HepG2 (cell line): ENCODE data around the gene ALG8. TPM values are rescaled to one million over a fixed set of nuclear protein-coding genes. Genes with fewer than 3 reads are reported as not detected.
"Not testable (repeated sequence)": the region's sequence is repeated elsewhere in the genome, so short reads cannot be mapped to it uniquely, and the experiment has no call there.

Experiments
- ATF2 ChIP-seq: sonication (generic); formaldehyde crosslinking; IDR thresholded peaks from 2 replicates; pipeline ENCODE4 v1.4.0; 2020; ENCODE audit warnings: missing genetic modification reagents
- CREB1 ChIP-seq, 2 experiments: fragments of 450-650 bp in 1 of 2; IDR thresholded peaks; 2 replicates each; pipeline ENCODE4 v1.6.1; 2016 to 2017; ENCODE audit warnings: control low read depth in 1 of 2, mild to moderate bottlenecking in 1 of 2, missing compliant biosample characterization in 1 of 2, missing genetic modification characterization in 1 of 2
- EP300 ChIP-seq, 3 experiments: sonication (generic) in 1 of 3; formaldehyde crosslinking in 1 of 3; IDR thresholded peaks; 2 replicates each; pipeline versions ENCODE4 v1.5.1 to v1.6.1; 2011 to 2020; ENCODE audit warnings: low read depth in 2 of 3, low read length in 2 of 3, borderline replicate concordance in 1 of 3, improper control_type of control experiment in 1 of 3, mild to moderate bottlenecking in 1 of 3, missing genetic modification reagents in 1 of 3, moderate library complexity in 1 of 3
- MLX ChIP-seq: IDR thresholded peaks from 2 replicates; pipeline ENCODE4 v1.6.1; 2016
- POGZ ChIP-seq: sonication (generic); formaldehyde crosslinking; IDR thresholded peaks from 2 replicates; pipeline ENCODE4 v1.4.0; 2020; ENCODE audit warnings: mild to moderate bottlenecking, missing genetic modification reagents
- POLR2A ChIP-seq, 2 experiments: IDR thresholded peaks; 2 replicates each; pipeline ENCODE4 v1.6.1; 2011; ENCODE audit warnings: low read depth in 2 of 2, low read length in 2 of 2, mild to moderate bottlenecking in 1 of 2, moderate library complexity in 1 of 2; ENCODE audit not compliant: insufficient read depth in 1 of 2
- RXRB ChIP-seq: IDR thresholded peaks from 2 replicates; pipeline ENCODE4 v1.6.1; 2016; ENCODE audit warnings: borderline replicate concordance, missing genetic modification reagents, missing compliant biosample characterization
- SALL1 ChIP-seq: sonication (generic); formaldehyde crosslinking; IDR thresholded peaks from 2 replicates; pipeline ENCODE4 v1.8.0; 2022; ENCODE audit warnings: mild to moderate bottlenecking, missing genetic modification reagents
- SIX1 ChIP-seq: sonication (generic); formaldehyde crosslinking; IDR thresholded peaks from 2 replicates; pipeline ENCODE4 v1.4.0; 2020; ENCODE audit warnings: missing genetic modification reagents, borderline replicate concordance
- TAF1 ChIP-seq: sonication (generic); formaldehyde crosslinking; IDR thresholded peaks from 2 replicates; pipeline ENCODE4 v1.4.0; 2020; ENCODE audit warnings: missing genetic modification reagents
- TOPORS ChIP-seq: sonication (generic); formaldehyde crosslinking; IDR thresholded peaks from 2 replicates; pipeline ENCODE4 v1.8.0; 2023; ENCODE audit warnings: mild to moderate bottlenecking, missing genetic modification reagents
- ZNF460 ChIP-seq: sonication (generic); formaldehyde crosslinking; IDR thresholded peaks from 2 replicates; pipeline ENCODE4 v1.5.1; 2020; ENCODE audit warnings: missing genetic modification reagents, mild to moderate bottlenecking, borderline replicate concordance
- ZNF614 ChIP-seq: IDR thresholded peaks from 2 replicates; pipeline ENCODE4 v1.6.1; 2018; ENCODE audit warnings: missing biosample characterization, missing genetic modification reagents, inconsistent platforms, borderline replicate concordance
- ZSCAN31 ChIP-seq: sonication (generic); formaldehyde crosslinking; IDR thresholded peaks from 2 replicates; pipeline ENCODE4 v1.5.0; 2020; ENCODE audit warnings: low read depth, mild to moderate bottlenecking, missing genetic modification reagents
- polyA plus RNA-seq, 8 experiments: library from polyadenylated mRNA; depleted of rRNA in 3 of 8; stranded (reverse) in 7 of 8; unstranded in 1 of 8; fragments of >200 nt; fragmentation: Illumina TruSeq in 4 of 8; extraction: Trizol in 4 of 8; gene quantifications; 2 replicates each; pipeline versions ENCODE4 v1.2.1 to v1.2.3, GENCODE V29; 2011 to 2016; ENCODE audit warnings: low read depth in 4 of 8, missing spikeins in 1 of 8, mixed read lengths in 1 of 8; ENCODE audit not compliant: insufficient read depth in 1 of 8
- total RNA-seq, 5 experiments: library from RNA; depleted of rRNA; stranded (reverse); fragments of >200 nt; fragmentation: Illumina TruSeq; extraction: Trizol; gene quantifications; 2 replicates each; pipeline ENCODE4 v1.2.3, GENCODE V29; 2016; ENCODE audit warnings: low read depth in 1 of 5
- TF ChIP-seq, protein P1 (sequence below): sonication (generic); IDR thresholded peaks from 2 replicates; pipeline ENCODE4 v1.6.1; 2016; ENCODE audit warnings: low read depth, borderline replicate concordance
- TF ChIP-seq, protein P2 (sequence below): sonication (generic); formaldehyde crosslinking; IDR thresholded peaks from 2 replicates; pipeline ENCODE4 v1.8.0; 2022; ENCODE audit warnings: mild to moderate bottlenecking, missing genetic modification reagents, borderline replicate concordance
- TF ChIP-seq, protein P3 (sequence below): sonication (generic); formaldehyde crosslinking; IDR thresholded peaks from 2 replicates; pipeline ENCODE4 v1.4.0; 2020; ENCODE audit warnings: missing genetic modification reagents
- TF ChIP-seq, protein P4 (sequence below): IDR thresholded peaks from 2 replicates; pipeline ENCODE4 v1.6.1; 2016; ENCODE audit warnings: low read depth, control low read depth

The ALG8 gene
- total and polyA plus RNA-seq, 2 of the 13 experiments (the other 11 are each of a cell fraction or from before 2014, with no cell fraction given), result 75.8 to 88.0 TPM

- TF ChIP-seq, protein P1, sequence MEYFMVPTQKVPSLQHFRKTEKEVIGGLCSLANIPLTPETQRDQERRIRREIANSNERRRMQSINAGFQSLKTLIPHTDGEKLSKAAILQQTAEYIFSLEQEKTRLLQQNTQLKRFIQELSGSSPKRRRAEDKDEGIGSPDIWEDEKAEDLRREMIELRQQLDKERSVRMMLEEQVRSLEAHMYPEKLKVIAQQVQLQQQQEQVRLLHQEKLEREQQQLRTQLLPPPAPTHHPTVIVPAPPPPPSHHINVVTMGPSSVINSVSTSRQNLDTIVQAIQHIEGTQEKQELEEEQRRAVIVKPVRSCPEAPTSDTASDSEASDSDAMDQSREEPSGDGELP, result peak; percentile 64; the same call in 1 of the 2 replicates
- peak; percentile 86 for TF ChIP-seq SALL1 (CRISPR knock-in tag)
- peak; percentile 31; the same call in 1 of the 2 replicates for TF ChIP-seq SIX1 (CRISPR knock-in tag)
- TF ChIP-seq, protein P2, sequence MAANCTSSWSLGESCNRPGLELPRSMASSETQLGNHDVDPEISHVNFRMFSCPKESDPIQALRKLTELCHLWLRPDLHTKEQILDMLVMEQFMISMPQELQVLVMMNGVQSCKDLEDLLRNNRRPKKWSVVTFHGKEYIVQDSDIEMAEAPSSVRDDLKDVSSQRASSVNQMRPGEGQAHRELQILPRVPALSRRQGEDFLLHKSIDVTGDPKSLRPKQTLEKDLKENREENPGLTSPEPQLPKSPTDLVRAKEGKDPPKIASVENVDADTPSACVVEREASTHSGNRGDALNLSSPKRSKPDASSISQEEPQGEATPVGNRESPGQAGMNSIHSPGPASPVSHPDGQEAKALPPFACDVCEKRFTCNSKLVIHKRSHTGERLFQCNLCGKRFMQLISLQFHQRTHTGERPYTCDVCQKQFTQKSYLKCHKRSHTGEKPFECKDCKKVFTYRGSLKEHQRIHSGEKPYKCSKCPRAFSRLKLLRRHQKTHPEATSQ (CRISPR knock-in tag), result peak; percentile 86; the same call in 1 of the 2 replicates
- 0 out of 2 replicates have a peak, but pooled peaks have one; percentile 48 for TF ChIP-seq MLX (CRISPR knock-in tag)
- peak; percentile 26; the same call in 1 of the 2 replicates for TF ChIP-seq ZNF460 (CRISPR knock-in tag)
- TF ChIP-seq, protein P3, sequence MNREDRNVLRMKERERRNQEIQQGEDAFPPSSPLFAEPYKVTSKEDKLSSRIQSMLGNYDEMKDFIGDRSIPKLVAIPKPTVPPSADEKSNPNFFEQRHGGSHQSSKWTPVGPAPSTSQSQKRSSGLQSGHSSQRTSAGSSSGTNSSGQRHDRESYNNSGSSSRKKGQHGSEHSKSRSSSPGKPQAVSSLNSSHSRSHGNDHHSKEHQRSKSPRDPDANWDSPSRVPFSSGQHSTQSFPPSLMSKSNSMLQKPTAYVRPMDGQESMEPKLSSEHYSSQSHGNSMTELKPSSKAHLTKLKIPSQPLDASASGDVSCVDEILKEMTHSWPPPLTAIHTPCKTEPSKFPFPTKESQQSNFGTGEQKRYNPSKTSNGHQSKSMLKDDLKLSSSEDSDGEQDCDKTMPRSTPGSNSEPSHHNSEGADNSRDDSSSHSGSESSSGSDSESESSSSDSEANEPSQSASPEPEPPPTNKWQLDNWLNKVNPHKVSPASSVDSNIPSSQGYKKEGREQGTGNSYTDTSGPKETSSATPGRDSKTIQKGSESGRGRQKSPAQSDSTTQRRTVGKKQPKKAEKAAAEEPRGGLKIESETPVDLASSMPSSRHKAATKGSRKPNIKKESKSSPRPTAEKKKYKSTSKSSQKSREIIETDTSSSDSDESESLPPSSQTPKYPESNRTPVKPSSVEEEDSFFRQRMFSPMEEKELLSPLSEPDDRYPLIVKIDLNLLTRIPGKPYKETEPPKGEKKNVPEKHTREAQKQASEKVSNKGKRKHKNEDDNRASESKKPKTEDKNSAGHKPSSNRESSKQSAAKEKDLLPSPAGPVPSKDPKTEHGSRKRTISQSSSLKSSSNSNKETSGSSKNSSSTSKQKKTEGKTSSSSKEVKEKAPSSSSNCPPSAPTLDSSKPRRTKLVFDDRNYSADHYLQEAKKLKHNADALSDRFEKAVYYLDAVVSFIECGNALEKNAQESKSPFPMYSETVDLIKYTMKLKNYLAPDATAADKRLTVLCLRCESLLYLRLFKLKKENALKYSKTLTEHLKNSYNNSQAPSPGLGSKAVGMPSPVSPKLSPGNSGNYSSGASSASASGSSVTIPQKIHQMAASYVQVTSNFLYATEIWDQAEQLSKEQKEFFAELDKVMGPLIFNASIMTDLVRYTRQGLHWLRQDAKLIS (CRISPR knock-in tag), result peak; percentile 71; the same call in 1 of the 2 replicates
- peak; percentile 90 for TF ChIP-seq POGZ
- TF ChIP-seq EP300 (IDR thresholded peaks at IDR 0.05; ENCODE audit: low read depth in 2 of 2, low read length in 2 of 2), result peak; percentile 63 to 95; a peak in 3 of 4 replicates
- peak; percentile 97 for TF ChIP-seq EP300 (CRISPR knock-in tag; IDR thresholded peaks at IDR 0.05; ENCODE audit: borderline replicate concordance)
- TF ChIP-seq TAF1 (CRISPR knock-in tag), result peak; percentile 36; the same call in 1 of the 2 replicates
- not testable (repeated sequence) for TF ChIP-seq CREB1 (IDR thresholded peaks at IDR 0.05)
- peak; percentile 78 for TF ChIP-seq CREB1 (CRISPR knock-in tag; IDR thresholded peaks at IDR 0.05)
- TF ChIP-seq ZSCAN31 (CRISPR knock-in tag), result peak; percentile 37; the same call in 1 of the 2 replicates
- TF ChIP-seq RXRB (CRISPR knock-in tag), result peak; percentile 89
- TF ChIP-seq ATF2 (CRISPR knock-in tag), result peak; percentile 24; the same call in 1 of the 2 replicates
- TF ChIP-seq ZNF614 (CRISPR knock-in tag), result peak; percentile 80
- TF ChIP-seq POLR2A (IDR thresholded peaks at IDR 0.05; ENCODE audit: insufficient read depth in 1 of 2, low read depth in 2 of 2, low read length in 2 of 2), result peak in 1 of 2 experiments; percentile 35; a peak in 1 of 4 replicates
- 0 out of 2 replicates have a peak, but pooled peaks have one; percentile 47 for TF ChIP-seq TOPORS (CRISPR knock-in tag)
- TF ChIP-seq, protein P4, sequence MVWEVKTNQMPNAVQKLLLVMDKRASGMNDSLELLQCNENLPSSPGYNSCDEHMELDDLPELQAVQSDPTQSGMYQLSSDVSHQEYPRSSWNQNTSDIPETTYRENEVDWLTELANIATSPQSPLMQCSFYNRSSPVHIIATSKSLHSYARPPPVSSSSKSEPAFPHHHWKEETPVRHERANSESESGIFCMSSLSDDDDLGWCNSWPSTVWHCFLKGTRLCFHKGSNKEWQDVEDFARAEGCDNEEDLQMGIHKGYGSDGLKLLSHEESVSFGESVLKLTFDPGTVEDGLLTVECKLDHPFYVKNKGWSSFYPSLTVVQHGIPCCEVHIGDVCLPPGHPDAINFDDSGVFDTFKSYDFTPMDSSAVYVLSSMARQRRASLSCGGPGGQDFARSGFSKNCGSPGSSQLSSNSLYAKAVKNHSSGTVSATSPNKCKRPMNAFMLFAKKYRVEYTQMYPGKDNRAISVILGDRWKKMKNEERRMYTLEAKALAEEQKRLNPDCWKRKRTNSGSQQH, result peak; percentile 82
Observed at GRCh38 chr11:78086521-78087074, 52.8 kb downstream of the ALG8 start (continued).
